Measurements from ENCODE around the gene FHIT.

The FHIT gene

DNA sequence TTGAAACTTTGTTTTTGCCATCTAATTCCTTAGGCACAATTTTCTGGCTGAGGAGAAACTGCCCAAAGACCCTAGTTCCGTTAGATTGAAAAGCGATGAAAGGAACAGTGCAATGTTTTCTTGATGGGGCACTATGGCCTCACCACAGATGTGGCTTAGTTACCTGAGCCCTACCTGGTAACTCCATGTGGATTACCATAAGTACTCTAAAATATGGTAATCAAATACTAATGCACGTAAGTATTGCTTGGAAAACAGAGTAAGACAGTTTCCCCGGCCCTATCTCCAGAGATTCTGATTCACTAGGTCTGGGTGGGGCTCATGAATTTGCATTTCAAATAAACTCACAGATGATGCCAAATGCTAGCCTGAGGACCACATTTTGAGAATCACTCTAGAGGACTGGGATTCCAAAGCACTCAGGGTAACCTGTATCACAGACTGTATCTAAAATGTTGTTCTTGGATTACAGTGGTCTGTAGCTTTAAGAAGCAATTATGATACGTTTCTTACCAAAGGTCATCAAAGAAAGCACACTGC, 806.3 kb downstream of the FHIT start:
- Histone ChIP-seq H3K4me3 (ENCODE audit: insufficient read depth, low read length, poor library complexity, severe bottlenecking) (no peak overlapping the region), H3K9me3 (ENCODE audit: insufficient read depth, low read length) (no peaks in the 10 kb centered on the region), H4K20me1 (ENCODE audit: low read depth, low read length) (no peaks in the 10 kb centered on the region), H2AFZ (ENCODE audit: low read depth, low read length, severe bottlenecking) (no peak overlapping the region), H3K9ac (ENCODE audit: low read length) (no peak overlapping the region), H3K36me3 (ENCODE audit: low read length) (no peaks in the 10 kb centered on the region), H3K79me2 (ENCODE audit: insufficient read depth, low read length) (no peaks in the 10 kb centered on the region), H3K4me2 (ENCODE audit: low read depth, low read length, poor library complexity, severe bottlenecking) (no peak overlapping the region), H3K27ac (ENCODE audit: low read depth, low read length) (no peak overlapping the region), H3F3A (ENCODE audit: insufficient read depth) (no peaks in the 10 kb centered on the region), H3K27me3 (ENCODE audit: low read length) (no peaks in the 10 kb centered on the region), H3K9me2 (replicated peaks; ENCODE audit: insufficient read depth, low read length) (no peaks in the 10 kb centered on the region)
- no peak for TF ChIP-seq EZH2phosphoT487 (conservative IDR thresholded peaks at IDR 0.05; ENCODE audit: low read length)
- TF ChIP-seq, protein P1, sequence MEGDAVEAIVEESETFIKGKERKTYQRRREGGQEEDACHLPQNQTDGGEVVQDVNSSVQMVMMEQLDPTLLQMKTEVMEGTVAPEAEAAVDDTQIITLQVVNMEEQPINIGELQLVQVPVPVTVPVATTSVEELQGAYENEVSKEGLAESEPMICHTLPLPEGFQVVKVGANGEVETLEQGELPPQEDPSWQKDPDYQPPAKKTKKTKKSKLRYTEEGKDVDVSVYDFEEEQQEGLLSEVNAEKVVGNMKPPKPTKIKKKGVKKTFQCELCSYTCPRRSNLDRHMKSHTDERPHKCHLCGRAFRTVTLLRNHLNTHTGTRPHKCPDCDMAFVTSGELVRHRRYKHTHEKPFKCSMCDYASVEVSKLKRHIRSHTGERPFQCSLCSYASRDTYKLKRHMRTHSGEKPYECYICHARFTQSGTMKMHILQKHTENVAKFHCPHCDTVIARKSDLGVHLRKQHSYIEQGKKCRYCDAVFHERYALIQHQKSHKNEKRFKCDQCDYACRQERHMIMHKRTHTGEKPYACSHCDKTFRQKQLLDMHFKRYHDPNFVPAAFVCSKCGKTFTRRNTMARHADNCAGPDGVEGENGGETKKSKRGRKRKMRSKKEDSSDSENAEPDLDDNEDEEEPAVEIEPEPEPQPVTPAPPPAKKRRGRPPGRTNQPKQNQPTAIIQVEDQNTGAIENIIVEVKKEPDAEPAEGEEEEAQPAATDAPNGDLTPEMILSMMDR (IDR thresholded peaks at IDR 0.05; ENCODE audit: insufficient read depth, low read length, poor library complexity, severe bottlenecking), result no peak

DNA sequence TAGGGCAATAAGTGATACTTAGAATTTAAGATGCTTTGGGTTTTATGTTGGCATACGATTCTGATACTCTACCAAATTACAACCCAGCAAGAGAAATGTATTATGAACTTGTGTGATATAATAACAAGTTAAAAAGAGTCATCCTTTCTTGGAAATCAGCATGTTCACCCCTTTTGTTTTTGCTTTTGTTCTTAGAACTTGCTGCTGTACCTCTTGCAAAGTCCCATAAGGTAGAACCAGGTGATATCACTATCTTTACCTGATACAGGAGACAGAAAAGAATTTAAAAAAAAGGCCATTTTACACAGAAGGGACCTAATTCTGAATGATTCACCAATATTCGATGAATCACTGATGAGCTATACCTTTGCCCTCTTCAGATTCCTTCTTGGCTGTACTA, 810.4 kb downstream of the FHIT start:
- Histone ChIP-seq H3K27ac (ENCODE audit: low read depth, low read length) (no peak overlapping the region), H3K9me3 (ENCODE audit: insufficient read depth, low read length) (no peaks in the 10 kb centered on the region), H3K36me3 (ENCODE audit: low read length) (no peaks in the 10 kb centered on the region), H3K4me3 (ENCODE audit: insufficient read depth, low read length, poor library complexity, severe bottlenecking) (no peak overlapping the region), H3K9me2 (replicated peaks; ENCODE audit: insufficient read depth, low read length) (no peaks in the 10 kb centered on the region), H3F3A (ENCODE audit: insufficient read depth) (no peaks in the 10 kb centered on the region), H3K4me2 (ENCODE audit: low read depth, low read length, poor library complexity, severe bottlenecking) (no peak overlapping the region), H3K27me3 (ENCODE audit: low read length) (no peaks in the 10 kb centered on the region), H3K9ac (ENCODE audit: low read length) (no peak overlapping the region), H2AFZ (ENCODE audit: low read depth, low read length, severe bottlenecking) (no peak overlapping the region), H3K79me2 (ENCODE audit: insufficient read depth, low read length) (no peaks in the 10 kb centered on the region), H4K20me1 (ENCODE audit: low read depth, low read length) (no peaks in the 10 kb centered on the region)
- no peak for TF ChIP-seq EZH2phosphoT487 (conservative IDR thresholded peaks at IDR 0.05; ENCODE audit: low read length)
- TF ChIP-seq, protein P1 (IDR thresholded peaks at IDR 0.05; ENCODE audit: insufficient read depth, low read length, poor library complexity, severe bottlenecking), result no peak

DNA sequence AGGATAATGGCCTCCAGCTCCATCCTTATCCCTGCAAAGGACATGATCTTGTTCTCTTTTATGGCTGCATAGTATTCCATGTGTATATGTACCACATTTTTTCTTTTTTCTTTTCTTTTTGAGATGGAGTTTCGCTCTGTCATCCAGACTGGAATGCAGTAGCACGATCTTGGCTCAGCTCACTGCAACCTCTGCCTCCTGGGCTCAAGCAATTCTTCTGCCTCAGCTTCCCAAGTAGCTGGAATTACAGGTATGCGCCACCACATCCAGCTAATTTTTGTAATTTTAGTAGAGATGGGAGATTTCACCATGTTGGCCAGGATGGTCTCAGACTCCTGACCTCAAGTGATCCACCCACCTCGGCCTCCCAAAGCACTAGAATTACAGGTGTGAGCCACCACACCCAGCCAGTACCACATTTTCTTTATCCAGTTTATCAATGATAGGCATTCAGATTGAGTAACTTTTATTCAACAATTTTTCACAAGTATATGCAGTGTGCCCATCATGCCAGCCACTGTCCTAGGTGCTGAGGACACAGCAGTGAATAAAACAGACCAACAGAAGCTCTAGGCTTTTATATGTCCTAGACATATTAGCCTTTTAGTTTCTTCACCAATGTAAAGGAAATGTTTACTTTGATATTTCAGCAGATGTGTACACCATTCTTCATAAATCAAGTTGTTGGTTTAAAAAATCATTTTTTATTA, 815.2 kb downstream of the FHIT start:
- Histone ChIP-seq H3K79me2 (ENCODE audit: insufficient read depth, low read length) (no peaks in the 10 kb centered on the region), H2AFZ (ENCODE audit: low read depth, low read length, severe bottlenecking) (no peak overlapping the region), H3K27me3 (ENCODE audit: low read length) (no peaks in the 10 kb centered on the region), H3K9ac (ENCODE audit: low read length) (no peak overlapping the region), H3K36me3 (ENCODE audit: low read length) (no peaks in the 10 kb centered on the region), H3K4me3 (ENCODE audit: insufficient read depth, low read length, poor library complexity, severe bottlenecking) (no peak overlapping the region), H3F3A (ENCODE audit: insufficient read depth) (no peaks in the 10 kb centered on the region), H4K20me1 (ENCODE audit: low read depth, low read length) (no peaks in the 10 kb centered on the region), H3K27ac (ENCODE audit: low read depth, low read length) (no peak overlapping the region), H3K4me2 (ENCODE audit: low read depth, low read length, poor library complexity, severe bottlenecking) (no peak overlapping the region), H3K9me3 (ENCODE audit: insufficient read depth, low read length) (no peaks in the 10 kb centered on the region), H3K9me2 (replicated peaks; ENCODE audit: insufficient read depth, low read length) (no peaks in the 10 kb centered on the region)
- no peak for TF ChIP-seq EZH2phosphoT487 (conservative IDR thresholded peaks at IDR 0.05; ENCODE audit: low read length)
- TF ChIP-seq, protein P1 (IDR thresholded peaks at IDR 0.05; ENCODE audit: insufficient read depth, low read length, poor library complexity, severe bottlenecking), result no peak
